K562 (cell line): ENCODE data around the gene NAV2. TPM values are rescaled to one million over a fixed set of nuclear protein-coding genes. Genes with fewer than 3 reads are reported as not detected.

Experiments
- ATAC-seq: fragments of 200-7000 bp; cut with Tn5 transposase; 3 replicates; pipeline ENCODE4 v1.9.1; 2020; ENCODE audit warnings: moderate library complexity
- BruUV-seq: library from RNA; stranded (reverse); fragments of 400-500 nt; replicated peaks from 2 replicates; lab custom pipeline; 2021; lab: Mats Ljungman, UMichigan
- CTCF ChIA-PET: fragments of 300-600 bp; formaldehyde crosslinking; extraction: SDS; loops from one replicate; lab custom pipeline; 2021; ENCODE audit warnings: low intra/inter-chr PET ratio; lab: Yijun Ruan, JAX
- POLR2A ChIA-PET: fragments of 300-600, 350-650 bp; sonication (Branson Sonifier 250); formaldehyde crosslinking; extraction: SDS; loops from one replicate; lab custom pipeline; 2021; ENCODE audit warnings: antibody characterized with exemption, inconsistent platforms; lab: Yijun Ruan, JAX
- DNase-seq, 4 experiments: peaks; one replicate each; pipeline versions ENCODE4 v3.0.0 to v3.0.0-alpha.2; 2011 to 2018; ENCODE audit warnings: low spot score in 3 of 4, mixed read lengths in 3 of 4; ENCODE audit errors: extremely low read depth in 1 of 4
- FAIRE-seq: peaks from 2 replicates; lab custom pipeline; 2011; peaks lifted over from hg19 to GRCh38; lab: Jason Lieb, UNC
- H2AFZ ChIP-seq: 2 replicates; pipeline ENCODE4 v1.6.0; 2011; ENCODE audit warnings: low read depth, low read length, control low read depth, inconsistent platforms
- H3K27ac ChIP-seq: fragments of 200-600 bp; 3 replicates; pipeline ENCODE4 v1.8.0; 2011; ENCODE audit warnings: low read depth, mild to moderate bottlenecking, control low read depth, inconsistent platforms, low read length, moderate library complexity, mixed read lengths; ENCODE audit errors: extremely low read depth
- H3K27me3 ChIP-seq, 2 experiments: fragments of 300-600 bp in 1 of 2; 2 replicates in 1 of 2; 3 replicates in 1 of 2; pipeline versions ENCODE4 v1.6.0 to v1.8.0; 2011; ENCODE audit warnings: inconsistent platforms in 2 of 2, low read length in 2 of 2, mild to moderate bottlenecking in 1 of 2, mixed read lengths in 1 of 2, moderate library complexity in 1 of 2; ENCODE audit not compliant: control insufficient read depth in 2 of 2, insufficient read depth in 2 of 2
- H3K36me3 ChIP-seq: fragments of 300-600 bp; 3 replicates; pipeline ENCODE4 v1.8.0; 2011; ENCODE audit warnings: mild to moderate bottlenecking, low read length, inconsistent platforms; ENCODE audit not compliant: control insufficient read depth, insufficient read depth
- H3K4me1 ChIP-seq, 2 experiments: fragments of 200-600 bp in 1 of 2; replicated peaks in 1 of 2; 2 replicates in 1 of 2; 3 replicates in 1 of 2; pipeline versions ENCODE4 v1.5.1 to v1.8.0; 2011; ENCODE audit warnings: inconsistent platforms in 2 of 2, low read length in 2 of 2, mild to moderate bottlenecking in 1 of 2, mixed read lengths in 1 of 2, moderate library complexity in 1 of 2; ENCODE audit not compliant: control insufficient read depth in 2 of 2, insufficient read depth in 2 of 2
- H3K4me2 ChIP-seq: 2 replicates; pipeline ENCODE4 v1.6.1; 2011; ENCODE audit warnings: low read length, control low read depth, inconsistent platforms, mixed read lengths; ENCODE audit not compliant: insufficient read depth
- H3K4me3 ChIP-seq: fragments of 200-600 bp; sonication (generic), shearing (Covaris generic); 2 replicates; pipeline ENCODE4 v1.5.1; 2016; ENCODE audit warnings: control low read depth, inconsistent platforms
- H3K79me2 ChIP-seq: fragments of 200-600 bp; 3 replicates; pipeline ENCODE4 v1.8.0; 2011; ENCODE audit warnings: low read length, inconsistent platforms; ENCODE audit not compliant: control insufficient read depth, insufficient read depth
- H3K9ac ChIP-seq, 2 experiments: 2 replicates each; pipeline versions ENCODE4 v1.6.0 to v1.6.1; 2011; ENCODE audit warnings: low read depth in 2 of 2, low read length in 2 of 2, control low read depth in 1 of 2, inconsistent platforms in 1 of 2, mild to moderate bottlenecking in 1 of 2, mixed read lengths in 1 of 2; ENCODE audit not compliant: insufficient read depth in 1 of 2
- H3K9me1 ChIP-seq: one replicate; pipeline ENCODE4 v1.6.0; 2011; ENCODE audit warnings: inconsistent platforms, mild to moderate bottlenecking, low read length, moderate library complexity; ENCODE audit not compliant: control insufficient read depth, insufficient read depth
- H3K9me3 ChIP-seq: replicated peaks from 2 replicates; pipeline ENCODE4 v1.5.1; 2011; ENCODE audit warnings: low read depth, low read length, inconsistent platforms; ENCODE audit not compliant: control insufficient read depth, insufficient read depth
- H4K20me1 ChIP-seq: replicated peaks from 2 replicates; pipeline ENCODE4 v1.6.1; 2011; ENCODE audit warnings: low read length, inconsistent platforms, mixed read lengths; ENCODE audit not compliant: control insufficient read depth, insufficient read depth
- CBX2 ChIP-seq: fragments of 200-600 bp; sonication (generic); IDR thresholded peaks from one replicate; pipeline ENCODE4 v1.6.1; 2012; ENCODE audit warnings: mild to moderate bottlenecking, low read length, inconsistent platforms; ENCODE audit not compliant: insufficient read depth, poor library complexity, severe bottlenecking
- CHAMP1 ChIP-seq: fragments of 450-650 bp; IDR thresholded peaks from 2 replicates; pipeline ENCODE4 v1.6.1; 2016; ENCODE audit warnings: mild to moderate bottlenecking
- EZH2 ChIP-seq: IDR thresholded peaks from 2 replicates; pipeline ENCODE4 v1.6.1; 2012; ENCODE audit warnings: low read depth, mild to moderate bottlenecking, inconsistent platforms, low read length, borderline replicate concordance
- FOXJ3 ChIP-seq: sonication (generic); formaldehyde crosslinking; IDR thresholded peaks from 2 replicates; pipeline ENCODE4 v1.4.0; 2020; ENCODE audit warnings: mild to moderate bottlenecking, missing genetic modification reagents
- SREBF1 ChIP-seq: fragments of 150-350 bp; IDR thresholded peaks from 2 replicates; pipeline ENCODE4 v1.6.1; 2014; ENCODE audit warnings: antibody characterized with exemption, low read depth, low read length, borderline replicate concordance
- ZNF184 ChIP-seq: sonication (generic); formaldehyde crosslinking; IDR thresholded peaks from 2 replicates; pipeline ENCODE4 v1.5.0; 2020; ENCODE audit warnings: missing genetic modification reagents
- ZNF589 ChIP-seq: fragments of 200-800 bp; sonication (Bioruptor generic); IDR thresholded peaks from 2 replicates; pipeline ENCODE4 v1.6.1; 2016; ENCODE audit warnings: low read depth, missing genetic modification characterization, missing compliant biosample characterization
- WGBS: fragments of 100-300 bp; shearing (Covaris generic); methylation state at CpG from one replicate; pipeline ENCODE4 v1.1.6; 2016; ENCODE audit warnings: low coverage, mixed read lengths; ENCODE audit not compliant: insufficient coverage; ENCODE audit errors: missing lambda C conversion rate; 5-methylcytosine and 5-hydroxymethylcytosine counted together
- in situ Hi-C: fragments of 300-500 bp; cut with MboI; formaldehyde crosslinking; loops from 4 replicates; pipeline ENCODE4 v1.15.0; 2018; ENCODE audit warnings: inconsistent platforms, mixed read lengths
- intact Hi-C: fragments of 100-400 bp; cut with micrococcal nuclease; formaldehyde crosslinking; loops from 2 replicates; pipeline ENCODE4 v1.14.2; 2022
- polyA plus RNA-seq, 8 experiments: library from polyadenylated mRNA; depleted of rRNA in 4 of 8; stranded (reverse) in 5 of 8; unstranded in 3 of 8; fragments of >200 nt; fragmentation: Nextera tagmentation in 2 of 8; fragmentation: Illumina TruSeq in 1 of 8; extraction: Ambion mirVana in 2 of 8; extraction: Trizol in 1 of 8; gene quantifications; 2 replicates each; pipeline versions ENCODE4 v1.2.1 to v1.2.3, GENCODE V29; 2011 to 2014; ENCODE audit warnings: inconsistent platforms in 1 of 8, missing spikeins in 1 of 8
- total RNA-seq, 7 experiments: library from RNA; depleted of rRNA in 6 of 7; stranded (reverse); fragments of >200 nt in 6 of 7; fragmentation: Illumina TruSeq in 2 of 7; extraction: Trizol in 2 of 7; gene quantifications; 2 replicates each; pipeline versions ENCODE4 v1.2.1 to v1.2.3, GENCODE V29; 2011 to 2021; ENCODE audit warnings: low replicate concordance in 1 of 7
- TF ChIP-seq, protein P1 (sequence below): fragments of 450-650 bp; formaldehyde crosslinking; IDR thresholded peaks from 2 replicates; pipeline ENCODE4 v1.4.0; 2020; ENCODE audit warnings: mild to moderate bottlenecking
- TF ChIP-seq, protein P2 (sequence below): sonication (generic); formaldehyde crosslinking; IDR thresholded peaks from 2 replicates; pipeline ENCODE4 v1.8.0; 2022; ENCODE audit warnings: missing genetic modification reagents, mild to moderate bottlenecking, moderate library complexity, borderline replicate concordance

NAV2 gene
- total and polyA plus RNA-seq, 9 of the 15 experiments (the other 6 are each of a cell fraction or from before 2014, with no cell fraction given) = 0.03 to 0.35 (median 0.05) TPM

DNA sequence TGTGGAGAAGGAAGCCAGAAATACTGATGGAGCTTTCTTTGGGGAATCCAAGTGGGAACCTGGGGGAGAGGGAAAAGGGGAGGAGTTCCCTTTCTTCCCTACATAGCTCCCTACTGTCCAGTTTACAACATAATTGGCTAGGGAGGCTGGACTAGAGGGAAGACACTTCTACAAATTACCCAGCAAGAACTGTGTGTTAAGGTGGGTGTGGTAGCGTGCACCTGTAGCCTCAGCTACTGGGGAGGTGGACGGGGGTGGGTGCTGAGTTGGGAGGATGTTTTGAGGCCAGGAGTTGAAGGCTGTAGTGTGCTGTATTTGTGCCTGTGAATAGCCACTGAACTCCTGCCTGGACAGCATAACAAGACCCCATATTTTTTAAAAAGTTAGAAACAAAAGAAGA lies 74.0 kb downstream of the NAV2 start:
- WGBS = 0% methylated on average over 2 of the region's 2 CpGs
- Histone ChIP-seq H3K36me3 (no peaks in the 10 kb centered on the region), H3K4me3 (no peak overlapping the region), H4K20me1 (no peaks in the 10 kb centered on the region), H3K27me3 (peaks cover 5 to 14% of the 10 kb centered on the region in 2 experiments; a peak in 3 of 5 replicates), H3K27ac (no peak overlapping the region), H3K79me2 (no peaks in the 10 kb centered on the region)
- BruUV-seq = no TSS peak
- ChIA-PET POLR2A (interaction anchor here (0.8 kb wide), 1 partner anchor 13 kb away, joined by 3 read pairs; no protein-coding TSS in a partner anchor), CTCF (no interaction called here)
- no peak for FAIRE-seq
- in situ Hi-C loops = no loop called here
- no peak for TF ChIP-seq CHAMP1
- TF ChIP-seq, all 486 proteins: peak for 0
- Histone ChIP-seq H3K9me3 (no peaks in the 10 kb centered on the region), H2AFZ (no peak overlapping the region), H3K9me1 (no peaks in the 10 kb centered on the region), H3K4me1 (no peaks in the 10 kb centered on the region), H3K4me2 (no peak overlapping the region), H3K9ac (no peak overlapping the region)
- ATAC-seq = no peak
- no peak for DNase-seq
- intact Hi-C loops = no loop called here

DNA sequence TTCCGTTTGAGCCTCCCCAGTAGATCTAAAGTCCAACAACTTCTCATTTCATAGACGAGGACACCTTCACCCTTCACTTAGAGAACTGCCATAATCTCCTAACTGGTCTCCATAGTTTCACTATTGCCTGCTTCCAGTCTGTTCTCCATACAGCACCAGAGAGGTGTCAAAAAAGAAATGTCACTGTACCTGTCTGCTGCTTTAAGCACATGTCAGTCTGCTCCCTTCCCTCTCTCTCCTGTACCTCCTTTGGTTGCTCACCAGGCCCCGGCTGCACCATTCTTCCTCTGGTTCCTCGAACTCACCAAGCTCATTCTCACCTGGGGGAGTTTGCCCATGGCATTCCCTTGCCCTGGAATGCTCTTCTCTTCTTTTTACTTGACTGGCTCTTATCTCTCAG lies 75.8 kb downstream of the NAV2 start:
- ATAC-seq = no peak
- H3K9ac ChIP-seq = no peak overlapping the region
- BruUV-seq = no TSS peak
- DNase-seq = no peak
- H3K4me3 ChIP-seq = no peak overlapping the region
- H3K9me3 ChIP-seq = no peaks in the 10 kb centered on the region
- H2AFZ ChIP-seq = no peak overlapping the region
- peaks cover 5 to 17% of the 10 kb centered on the region in 2 experiments; a peak in 3 of 5 replicates for H3K27me3 ChIP-seq
- no peaks in the 10 kb centered on the region for H3K9me1 ChIP-seq
- intact Hi-C loops (no loop called here), in situ Hi-C loops (no loop called here)
- no peaks in the 10 kb centered on the region for H4K20me1 ChIP-seq
- no peak overlapping the region for H3K27ac ChIP-seq
- ChIA-PET CTCF (no interaction called here), POLR2A (no interaction called here)
- 0% methylated on average over 4 of the region's 4 CpGs for WGBS
- H3K4me2 ChIP-seq = no peak overlapping the region
- FAIRE-seq = no peak
- no peaks in the 10 kb centered on the region for H3K36me3 ChIP-seq
- no peaks in the 10 kb centered on the region for H3K4me1 ChIP-seq
- no peaks in the 10 kb centered on the region for H3K79me2 ChIP-seq
- TF ChIP-seq SREBF1 = no peak
- TF ChIP-seq, protein P1, sequence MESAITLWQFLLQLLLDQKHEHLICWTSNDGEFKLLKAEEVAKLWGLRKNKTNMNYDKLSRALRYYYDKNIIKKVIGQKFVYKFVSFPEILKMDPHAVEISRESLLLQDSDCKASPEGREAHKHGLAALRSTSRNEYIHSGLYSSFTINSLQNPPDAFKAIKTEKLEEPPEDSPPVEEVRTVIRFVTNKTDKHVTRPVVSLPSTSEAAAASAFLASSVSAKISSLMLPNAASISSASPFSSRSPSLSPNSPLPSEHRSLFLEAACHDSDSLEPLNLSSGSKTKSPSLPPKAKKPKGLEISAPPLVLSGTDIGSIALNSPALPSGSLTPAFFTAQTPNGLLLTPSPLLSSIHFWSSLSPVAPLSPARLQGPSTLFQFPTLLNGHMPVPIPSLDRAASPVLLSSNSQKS = no peak
- no peak for TF ChIP-seq FOXJ3 (CRISPR knock-in tag)
- TF ChIP-seq ZNF184 = no peak
- no peak for TF ChIP-seq EZH2
- TF ChIP-seq, protein P2, sequence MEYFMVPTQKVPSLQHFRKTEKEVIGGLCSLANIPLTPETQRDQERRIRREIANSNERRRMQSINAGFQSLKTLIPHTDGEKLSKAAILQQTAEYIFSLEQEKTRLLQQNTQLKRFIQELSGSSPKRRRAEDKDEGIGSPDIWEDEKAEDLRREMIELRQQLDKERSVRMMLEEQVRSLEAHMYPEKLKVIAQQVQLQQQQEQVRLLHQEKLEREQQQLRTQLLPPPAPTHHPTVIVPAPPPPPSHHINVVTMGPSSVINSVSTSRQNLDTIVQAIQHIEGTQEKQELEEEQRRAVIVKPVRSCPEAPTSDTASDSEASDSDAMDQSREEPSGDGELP (CRISPR knock-in tag) = no peak
- no peak for TF ChIP-seq CBX2
- TF ChIP-seq ZNF589 (CRISPR knock-in tag) = no peak
